Endothelial cell of umbilical vein (primary cell): ENCODE measurements around the gene FAM135A.

Experiments used
- EZH2 ChIP-seq: IDR thresholded peaks from 2 replicates; pipeline ENCODE4 v1.6.1; 2012; ENCODE audit warnings: borderline replicate concordance, low read depth, mild to moderate bottlenecking, moderate library complexity, low read length, inconsistent platforms; ENCODE audit not compliant: severe bottlenecking
- JUN ChIP-seq: IDR thresholded peaks from 2 replicates; pipeline ENCODE4 v1.6.1; 2011; ENCODE audit warnings: borderline replicate concordance, low read depth; ENCODE audit not compliant: insufficient read length, insufficient read depth
- POLR2A ChIP-seq: IDR thresholded peaks from 2 replicates; pipeline ENCODE4 v1.6.1; 2012; ENCODE audit warnings: low read depth, mild to moderate bottlenecking, control low read depth, low read length
- POLR2AphosphoS5 ChIP-seq: IDR thresholded peaks from 2 replicates; pipeline ENCODE4 v1.6.1; 2012; ENCODE audit warnings: low read depth, mild to moderate bottlenecking, control low read depth, low read length, moderate library complexity; ENCODE audit not compliant: insufficient read depth
- TF ChIP-seq, protein P1 (sequence below), 2 donors: IDR thresholded peaks; 1 replicate in 1 of 2; 2 replicates in 1 of 2; pipeline ENCODE4 v1.5.1; 2011; ENCODE audit warnings: low read length in 2 of 2, mild to moderate bottlenecking in 2 of 2, moderate library complexity in 2 of 2, control low read depth in 1 of 2, inconsistent platforms in 1 of 2, low read depth in 1 of 2; ENCODE audit not compliant: insufficient read depth in 1 of 2; ENCODE audit errors: extremely low read depth in 1 of 2
- TF ChIP-seq, protein P2 (sequence below): IDR thresholded peaks from 2 replicates; pipeline ENCODE4 v1.6.1; 2011; ENCODE audit not compliant: insufficient read depth, insufficient read length

DNA sequence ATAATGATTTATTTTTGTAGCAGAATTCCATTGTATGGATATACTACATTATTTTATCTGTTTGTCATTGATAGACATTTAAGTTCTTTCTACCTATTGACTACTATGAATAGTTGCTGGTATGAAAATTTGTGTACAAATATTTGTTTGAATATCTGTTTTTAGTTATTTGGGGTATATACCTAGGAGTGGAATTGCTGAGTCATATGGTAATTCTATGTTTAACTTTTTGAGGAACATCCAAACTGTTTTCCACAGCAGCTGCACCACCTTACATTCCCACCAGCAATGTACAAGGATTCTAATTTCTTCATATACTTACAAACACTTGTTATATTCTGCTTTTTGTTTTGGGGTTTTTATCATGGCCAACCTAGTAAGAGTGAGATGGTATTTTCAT, 97.3 kb downstream of the FAM135A start:
- TF ChIP-seq, protein P1, sequence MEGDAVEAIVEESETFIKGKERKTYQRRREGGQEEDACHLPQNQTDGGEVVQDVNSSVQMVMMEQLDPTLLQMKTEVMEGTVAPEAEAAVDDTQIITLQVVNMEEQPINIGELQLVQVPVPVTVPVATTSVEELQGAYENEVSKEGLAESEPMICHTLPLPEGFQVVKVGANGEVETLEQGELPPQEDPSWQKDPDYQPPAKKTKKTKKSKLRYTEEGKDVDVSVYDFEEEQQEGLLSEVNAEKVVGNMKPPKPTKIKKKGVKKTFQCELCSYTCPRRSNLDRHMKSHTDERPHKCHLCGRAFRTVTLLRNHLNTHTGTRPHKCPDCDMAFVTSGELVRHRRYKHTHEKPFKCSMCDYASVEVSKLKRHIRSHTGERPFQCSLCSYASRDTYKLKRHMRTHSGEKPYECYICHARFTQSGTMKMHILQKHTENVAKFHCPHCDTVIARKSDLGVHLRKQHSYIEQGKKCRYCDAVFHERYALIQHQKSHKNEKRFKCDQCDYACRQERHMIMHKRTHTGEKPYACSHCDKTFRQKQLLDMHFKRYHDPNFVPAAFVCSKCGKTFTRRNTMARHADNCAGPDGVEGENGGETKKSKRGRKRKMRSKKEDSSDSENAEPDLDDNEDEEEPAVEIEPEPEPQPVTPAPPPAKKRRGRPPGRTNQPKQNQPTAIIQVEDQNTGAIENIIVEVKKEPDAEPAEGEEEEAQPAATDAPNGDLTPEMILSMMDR (IDR thresholded peaks at IDR 0.05; ENCODE audit: extremely low read depth in 1 of 2, insufficient read depth in 1 of 2, low read depth in 1 of 2, low read length in 2 of 2) = no peak
- TF ChIP-seq POLR2AphosphoS5 = no peak
- TF ChIP-seq POLR2A = no peak
- no peak for TF ChIP-seq JUN
- TF ChIP-seq EZH2 = no peak
- TF ChIP-seq, protein P2, sequence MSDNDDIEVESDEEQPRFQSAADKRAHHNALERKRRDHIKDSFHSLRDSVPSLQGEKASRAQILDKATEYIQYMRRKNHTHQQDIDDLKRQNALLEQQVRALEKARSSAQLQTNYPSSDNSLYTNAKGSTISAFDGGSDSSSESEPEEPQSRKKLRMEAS = no peak
